ENCODE data around the gene PTPRN2. TPM values are rescaled to one million over a fixed set of nuclear protein-coding genes. Genes with fewer than 3 reads are reported as not detected.

PTPRN2 gene
- total and polyA plus RNA-seq, 2 of the 13 experiments (the other 11 are each of a cell fraction or from before 2014, with no cell fraction given), result 2.5 to 24.2 TPM

DNA sequence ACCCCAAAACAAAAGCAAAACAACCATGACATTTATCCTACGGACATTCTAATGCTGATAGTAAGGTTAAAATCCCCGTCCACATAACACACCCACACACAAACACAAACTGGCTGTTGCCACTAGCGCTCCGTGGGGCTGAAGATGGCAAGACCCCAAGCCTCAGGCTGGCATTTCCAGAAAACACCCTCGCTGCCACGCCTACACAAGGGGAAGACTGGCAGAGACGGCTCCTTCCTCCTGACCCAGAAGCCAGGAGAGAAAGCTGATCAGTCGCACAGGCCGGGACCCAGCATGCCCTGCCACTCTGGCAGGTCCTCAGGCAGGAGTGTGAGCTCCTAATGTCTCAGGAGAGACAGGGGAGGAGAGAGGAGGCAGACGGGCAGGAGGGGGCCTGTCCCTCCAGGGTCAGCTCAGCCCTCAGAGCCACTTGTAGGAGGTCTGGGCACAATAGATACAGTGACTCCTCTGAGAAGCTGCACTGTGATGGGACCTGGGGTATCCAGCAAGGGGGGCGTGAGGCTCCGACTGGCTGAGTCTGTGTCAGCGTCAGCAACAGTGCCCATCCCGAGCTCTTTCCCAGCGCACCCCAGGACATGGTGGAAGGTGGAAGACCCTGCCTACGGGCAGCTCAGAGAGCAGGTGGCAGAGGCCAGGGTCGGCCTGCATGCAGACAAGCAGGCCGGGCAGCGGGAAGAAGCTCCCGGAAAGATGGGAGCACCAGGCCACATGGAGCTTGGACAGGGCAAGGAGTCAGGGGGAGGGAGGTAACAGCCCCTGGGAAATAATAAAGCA is 326.9 kb downstream of the PTPRN2 start:
- peaks cover 6% of the 10 kb centered on the region; the same call in 1 of the 2 replicates for H4K20me1 ChIP-seq (ENCODE audit: insufficient read depth, low read length)
- H2AFZ ChIP-seq (ENCODE audit: low read length), result no peak overlapping the region
- no peak overlapping the region for H3K9ac ChIP-seq (ENCODE audit: insufficient read depth, low read depth, low read length)
- ChIA-PET CTCF (ENCODE audit: low intra/inter-chr PET ratio, low total read pairs) (no interaction called here), POLR2A (no interaction called here)
- 93% methylated on average over 15 of the region's 20 CpGs for WGBS (ENCODE audit: low lambda C conversion rate)
- no peaks in the 10 kb centered on the region for H3K79me2 ChIP-seq (ENCODE audit: insufficient read depth, low read length)
- no peaks in the 10 kb centered on the region for H3K27me3 ChIP-seq (ENCODE audit: control insufficient read depth in 1 of 2, insufficient read depth in 2 of 2, low read length in 2 of 2)
- peak overlapping the region; percentile 5 for H3K27ac ChIP-seq (ENCODE audit: extremely low read length, insufficient read depth, low read length)
- no peaks in the 10 kb centered on the region for H3K36me3 ChIP-seq (replicated peaks in 1 of 2; ENCODE audit: control insufficient read depth in 1 of 2, insufficient read depth in 2 of 2, low read length in 2 of 2)
- no peak overlapping the region for H3K4me2 ChIP-seq (ENCODE audit: low read depth, low read length)
- no peaks in the 10 kb centered on the region for H3K9me3 ChIP-seq (ENCODE audit: low read length)
- FAIRE-seq (no peak), ATAC-seq (no peak), DNase-seq (ENCODE audit: low spot score) (no peak)
- BruUV-seq (replicated peaks), result no TSS peak
- TF ChIP-seq ZNF772 (CRISPR knock-in tag; IDR thresholded peaks at IDR 0.05) (no peak), TBX2 (CRISPR knock-in tag; IDR thresholded peaks at IDR 0.05; ENCODE audit: borderline replicate concordance) (no peak), NFYB (CRISPR knock-in tag; IDR thresholded peaks at IDR 0.05) (no peak), NR2F6 (IDR thresholded peaks at IDR 0.05) (no peak), NR2F6 (CRISPR knock-in tag; IDR thresholded peaks at IDR 0.05) (no peak), HMG20A (CRISPR knock-in tag; IDR thresholded peaks at IDR 0.05; ENCODE audit: borderline replicate concordance) (no peak), ZNF333 (CRISPR knock-in tag; IDR thresholded peaks at IDR 0.05; ENCODE audit: borderline replicate concordance) (no peak), RFXANK (CRISPR knock-in tag; IDR thresholded peaks at IDR 0.05) (no peak), CHD4 (IDR thresholded peaks at IDR 0.05; ENCODE audit: borderline replicate concordance, low read length) (no peak)
- TF ChIP-seq, protein P1, sequence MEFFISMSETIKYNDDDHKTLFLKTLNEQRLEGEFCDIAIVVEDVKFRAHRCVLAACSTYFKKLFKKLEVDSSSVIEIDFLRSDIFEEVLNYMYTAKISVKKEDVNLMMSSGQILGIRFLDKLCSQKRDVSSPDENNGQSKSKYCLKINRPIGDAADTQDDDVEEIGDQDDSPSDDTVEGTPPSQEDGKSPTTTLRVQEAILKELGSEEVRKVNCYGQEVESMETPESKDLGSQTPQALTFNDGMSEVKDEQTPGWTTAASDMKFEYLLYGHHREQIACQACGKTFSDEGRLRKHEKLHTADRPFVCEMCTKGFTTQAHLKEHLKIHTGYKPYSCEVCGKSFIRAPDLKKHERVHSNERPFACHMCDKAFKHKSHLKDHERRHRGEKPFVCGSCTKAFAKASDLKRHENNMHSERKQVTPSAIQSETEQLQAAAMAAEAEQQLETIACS (CRISPR knock-in tag; IDR thresholded peaks at IDR 0.05), result no peak
- TF ChIP-seq, protein P2, sequence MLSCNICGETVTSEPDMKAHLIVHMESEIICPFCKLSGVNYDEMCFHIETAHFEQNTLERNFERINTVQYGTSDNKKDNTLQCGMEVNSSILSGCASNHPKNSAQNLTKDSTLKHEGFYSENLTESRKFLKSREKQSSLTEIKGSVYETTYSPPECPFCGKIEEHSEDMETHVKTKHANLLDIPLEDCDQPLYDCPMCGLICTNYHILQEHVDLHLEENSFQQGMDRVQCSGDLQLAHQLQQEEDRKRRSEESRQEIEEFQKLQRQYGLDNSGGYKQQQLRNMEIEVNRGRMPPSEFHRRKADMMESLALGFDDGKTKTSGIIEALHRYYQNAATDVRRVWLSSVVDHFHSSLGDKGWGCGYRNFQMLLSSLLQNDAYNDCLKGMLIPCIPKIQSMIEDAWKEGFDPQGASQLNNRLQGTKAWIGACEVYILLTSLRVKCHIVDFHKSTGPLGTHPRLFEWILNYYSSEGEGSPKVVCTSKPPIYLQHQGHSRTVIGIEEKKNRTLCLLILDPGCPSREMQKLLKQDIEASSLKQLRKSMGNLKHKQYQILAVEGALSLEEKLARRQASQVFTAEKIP (CRISPR knock-in tag; IDR thresholded peaks at IDR 0.05; ENCODE audit: borderline replicate concordance), result no peak
- TF ChIP-seq, protein P3, sequence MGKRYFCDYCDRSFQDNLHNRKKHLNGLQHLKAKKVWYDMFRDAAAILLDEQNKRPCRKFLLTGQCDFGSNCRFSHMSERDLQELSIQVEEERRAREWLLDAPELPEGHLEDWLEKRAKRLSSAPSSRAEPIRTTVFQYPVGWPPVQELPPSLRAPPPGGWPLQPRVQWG (CRISPR knock-in tag; IDR thresholded peaks at IDR 0.05; ENCODE audit: borderline replicate concordance, low read depth), result no peak
- in situ Hi-C loops (cut with HindIII; ENCODE audit: extremely low pct_ligation_motif_present, low pct_unique_long_range_greater_than_20kb) (no loop called here), intact Hi-C loops (cut with micrococcal nuclease; ENCODE audit: unreplicated experiment) (no loop called here)
- peaks cover 39% of the 10 kb centered on the region for H3K4me1 ChIP-seq (ENCODE audit: insufficient read depth, low read length)
- no peak overlapping the region for H3K4me3 ChIP-seq (replicated peaks in 1 of 3; ENCODE audit: insufficient read depth in 1 of 3, low read depth in 2 of 3, low read length in 3 of 3)
